WTC11 (cell line): ENCODE measurements around the gene UNC93B1.
"Not testable (repeated sequence)": the region's sequence is repeated elsewhere in the genome, so short reads cannot be mapped to it uniquely, and the experiment has no call there.

ENCODE experiments used
- ATF2 ChIP-seq: sonication (generic); formaldehyde crosslinking; IDR thresholded peaks from 2 replicates; pipeline ENCODE4 v1.8.1; 2022; ENCODE audit warnings: low read depth, missing genetic modification reagents, borderline replicate concordance
- ATF3 ChIP-seq: sonication (generic); formaldehyde crosslinking; conservative IDR thresholded peaks from 2 replicates; pipeline ENCODE4 v1.8.1; 2022; ENCODE audit warnings: mild to moderate bottlenecking, missing genetic modification reagents
- JUN ChIP-seq: sonication (generic); formaldehyde crosslinking; IDR thresholded peaks from 2 replicates; pipeline ENCODE4 v1.8.0; 2023; ENCODE audit warnings: mild to moderate bottlenecking, missing genetic modification reagents
- MAX ChIP-seq: sonication (generic); formaldehyde crosslinking; IDR thresholded peaks from 2 replicates; pipeline ENCODE4 v1.8.0; 2022; ENCODE audit warnings: mild to moderate bottlenecking, missing genetic modification reagents
- NR3C1 ChIP-seq: sonication (generic); formaldehyde crosslinking; conservative IDR thresholded peaks from 2 replicates; pipeline ENCODE4 v1.8.1; 2023; ENCODE audit warnings: low read depth, mild to moderate bottlenecking, missing genetic modification reagents
- ZNF425 ChIP-seq: fragments of 250-450 bp; sonication (Bioruptor Pico); conservative IDR thresholded peaks from 2 replicates; pipeline ENCODE4 v1.9.0; 2021; ENCODE audit warnings: mild to moderate bottlenecking
- ZSCAN18 ChIP-seq: fragments of 250-450 bp; sonication (Bioruptor Pico); IDR thresholded peaks from 2 replicates; pipeline ENCODE4 v2.1.2; 2022; ENCODE audit warnings: mild to moderate bottlenecking, moderate library complexity

- TF ChIP-seq ZNF425; ATF2 (CRISPR knock-in tag); NR3C1; ATF3 (CRISPR knock-in tag); MAX (CRISPR knock-in tag); ZSCAN18 (CRISPR knock-in tag); JUN (CRISPR knock-in tag): not testable (repeated sequence)
These were observed 57.5 kb downstream of the UNC93B1 start for GRCh38 chr11:67946403-67946802.
